H1 (cell line): ENCODE data around the gene FAM210A. TPM values are rescaled to one million over a fixed set of nuclear protein-coding genes. Genes with fewer than 3 reads are reported as not detected.
"Not testable (repeated sequence)": the region's sequence is repeated elsewhere in the genome, so short reads cannot be mapped to it uniquely, and the experiment has no call there.

Experiments
- CTCF ChIA-PET: fragments of 300-600 bp; sonication (Branson Sonifier 250); formaldehyde crosslinking; loops from one replicate; lab custom pipeline; 2021; ENCODE audit not compliant: partially characterized antibody; lab: Charles Lee
- POLR2A ChIA-PET: fragments of 300-600 bp; sonication (Branson Sonifier 250); formaldehyde crosslinking; loops from one replicate; lab custom pipeline; 2021; ENCODE audit warnings: inconsistent platforms; ENCODE audit not compliant: partially characterized antibody; lab: Charles Lee
- DNase-seq, 2 experiments: peaks; one replicate each; pipeline versions ENCODE4 v3.0.0 to v3.0.0-alpha.2; 2010 to 2022; ENCODE audit warnings: low spot score in 2 of 2, low read depth in 1 of 2, mixed read lengths in 1 of 2
- FAIRE-seq: peaks from 2 replicates; lab custom pipeline; 2011; peaks lifted over from hg19 to GRCh38; lab: Jason Lieb, UNC
- H2AFZ ChIP-seq: 2 replicates; pipeline ENCODE4 v1.8.1; 2012; ENCODE audit warnings: low read length, inconsistent platforms
- H2AK5ac ChIP-seq: 2 replicates; pipeline ENCODE4 v1.6.1; 2013; ENCODE audit warnings: low read depth, low read length
- H2BK120ac ChIP-seq: replicated peaks from 2 replicates; pipeline ENCODE3; 2013; ENCODE audit warnings: low read depth, low read length, inconsistent platforms
- H2BK12ac ChIP-seq: 2 replicates; pipeline ENCODE4 v1.6.1; 2013; ENCODE audit warnings: low read depth, low read length
- H2BK15ac ChIP-seq: 2 replicates; pipeline ENCODE4 v1.6.1; 2013; ENCODE audit warnings: low read length
- H2BK20ac ChIP-seq: 2 replicates; pipeline ENCODE4 v1.6.1; 2013; ENCODE audit warnings: low read length
- H2BK5ac ChIP-seq: 2 replicates; pipeline ENCODE4 v1.6.1; 2013; ENCODE audit warnings: low read depth, low read length
- H3K14ac ChIP-seq: 2 replicates; pipeline ENCODE4 v1.6.1; 2013; ENCODE audit warnings: inconsistent platforms; ENCODE audit not compliant: insufficient read length
- H3K18ac ChIP-seq: 2 replicates; pipeline ENCODE4 v1.6.1; 2013; ENCODE audit warnings: low read length; ENCODE audit errors: extremely low read depth
- H3K23ac ChIP-seq: 2 replicates; pipeline ENCODE4 v1.6.1; 2013; ENCODE audit warnings: inconsistent platforms; ENCODE audit not compliant: insufficient read length
- H3K23me2 ChIP-seq: 2 replicates; pipeline ENCODE4 v1.6.1; 2013; ENCODE audit warnings: low read depth, low read length
- H3K27ac ChIP-seq: 2 replicates; pipeline ENCODE4 v1.6.1; 2011; ENCODE audit warnings: low read depth, low read length, inconsistent platforms
- H3K27me3 ChIP-seq, 4 experiments: replicated peaks in 1 of 4; 1 replicate in 1 of 4; 2 replicates in 3 of 4; pipeline versions ENCODE4 v1.6.1 to v1.8.1; 2011 to 2013; ENCODE audit warnings: low read length in 3 of 4, mild to moderate bottlenecking in 3 of 4, inconsistent platforms in 2 of 4, mixed read lengths in 2 of 4, moderate library complexity in 1 of 4; ENCODE audit not compliant: control insufficient read depth in 3 of 4, insufficient read depth in 3 of 4; ENCODE audit errors: extremely low read depth in 1 of 4
- H3K36me3 ChIP-seq, 4 experiments: 2 replicates each; pipeline versions ENCODE4 v1.6.1 to v1.8.1; 2011 to 2013; ENCODE audit warnings: mild to moderate bottlenecking in 4 of 4, low read length in 3 of 4, moderate library complexity in 2 of 4, control low read depth in 1 of 4, inconsistent platforms in 1 of 4; ENCODE audit not compliant: insufficient read depth in 4 of 4, control insufficient read depth in 2 of 4
- H3K4ac ChIP-seq: replicated peaks from 2 replicates; pipeline ENCODE3; 2013; ENCODE audit warnings: low read length, low read depth, mixed read lengths, inconsistent platforms; ENCODE audit not compliant: insufficient read length
- H3K4me1 ChIP-seq, 4 experiments: replicated peaks in 1 of 4; 1 replicate in 1 of 4; 2 replicates in 3 of 4; pipeline versions ENCODE4 v1.6.1 to v1.8.1; 2011 to 2013; ENCODE audit warnings: low read length in 3 of 4, inconsistent platforms in 2 of 4, mixed read lengths in 1 of 4; ENCODE audit not compliant: insufficient read depth in 4 of 4, control insufficient read depth in 3 of 4
- H3K4me2 ChIP-seq, 2 experiments: 2 replicates each; pipeline versions ENCODE4 v1.6.1 to v1.8.1; 2011 to 2013; ENCODE audit warnings: low read depth in 2 of 2, low read length in 2 of 2, control low read depth in 1 of 2, inconsistent platforms in 1 of 2, mild to moderate bottlenecking in 1 of 2; ENCODE audit not compliant: insufficient read depth in 1 of 2
- H3K4me3 ChIP-seq, 4 experiments: fragments of 200-600, 300-600 bp in 1 of 4; sonication (generic), shearing (Covaris generic), sonication (Bioruptor Twin) in 1 of 4; 2 replicates each; pipeline versions ENCODE4 v1.5.1 to v1.8.1; 2011 to 2016; ENCODE audit warnings: low read length in 4 of 4, low read depth in 3 of 4, control low read depth in 2 of 4, inconsistent platforms in 2 of 4, mild to moderate bottlenecking in 2 of 4, mixed read lengths in 1 of 4, moderate library complexity in 1 of 4; ENCODE audit not compliant: insufficient read depth in 2 of 4; ENCODE audit errors: extremely low read depth in 1 of 4
- H3K56ac ChIP-seq: replicated peaks from 2 replicates; pipeline ENCODE3; 2013; ENCODE audit warnings: low read depth, mild to moderate bottlenecking, mixed read lengths, low read length, inconsistent platforms; ENCODE audit not compliant: insufficient read length
- H3K79me1 ChIP-seq: 2 replicates; pipeline ENCODE4 v1.6.1; 2013; ENCODE audit warnings: low read depth, low read length, control low read depth
- H3K79me2 ChIP-seq, 2 experiments: 2 replicates each; pipeline versions ENCODE4 v1.6.1 to v1.8.1; 2012 to 2013; ENCODE audit warnings: low read length in 2 of 2, mild to moderate bottlenecking in 2 of 2, inconsistent platforms in 1 of 2; ENCODE audit not compliant: insufficient read depth in 2 of 2, control insufficient read depth in 1 of 2
- H3K9ac ChIP-seq, 4 experiments: replicated peaks in 1 of 4; 1 replicate in 1 of 4; 2 replicates in 3 of 4; pipeline versions ENCODE4 v1.6.1 to v1.8.1; 2011 to 2013; ENCODE audit warnings: low read depth in 3 of 4, low read length in 3 of 4, control low read depth in 2 of 4, mild to moderate bottlenecking in 2 of 4, moderate library complexity in 2 of 4, inconsistent platforms in 1 of 4; ENCODE audit errors: extremely low read depth in 1 of 4
- H3K9me3 ChIP-seq, 2 experiments: 2 replicates each; pipeline versions ENCODE4 v1.6.1 to v1.8.1; 2012 to 2013; ENCODE audit warnings: mild to moderate bottlenecking in 2 of 2, moderate library complexity in 2 of 2, control low read depth in 1 of 2, inconsistent platforms in 1 of 2, low read depth in 1 of 2, low read length in 1 of 2, mixed read lengths in 1 of 2; ENCODE audit not compliant: insufficient read depth in 2 of 2
- H4K20me1 ChIP-seq, 2 experiments: replicated peaks in 1 of 2; 2 replicates each; pipeline versions ENCODE3 to v1.8.1; 2011 to 2013; ENCODE audit warnings: inconsistent platforms in 2 of 2, low read length in 2 of 2, mild to moderate bottlenecking in 1 of 2; ENCODE audit not compliant: insufficient read depth in 2 of 2, control insufficient read depth in 1 of 2
- H4K5ac ChIP-seq: 2 replicates; pipeline ENCODE4 v1.6.1; 2013; ENCODE audit warnings: low read length, low read depth, mixed read lengths, inconsistent platforms; ENCODE audit not compliant: insufficient read length
- H4K8ac ChIP-seq: 2 replicates; pipeline ENCODE4 v1.8.0; 2013; ENCODE audit warnings: mild to moderate bottlenecking, moderate library complexity, low read length, inconsistent platforms; ENCODE audit not compliant: insufficient read depth; ENCODE audit errors: extremely low read depth
- H4K91ac ChIP-seq: replicated peaks from 2 replicates; pipeline ENCODE3; 2013; ENCODE audit warnings: low read length, mixed read lengths, inconsistent platforms; ENCODE audit not compliant: insufficient read length
- WGBS, 2 experiments: shearing (Covaris generic) in 1 of 2; methylation state at CpG; one replicate each; pipeline versions ENCODE4 v1.1.6 to v1.1.7; 2013 to 2015; ENCODE audit warnings: low lambda C conversion rate in 2 of 2, mixed read lengths in 2 of 2, inconsistent platforms in 1 of 2, low coverage in 1 of 2, missing lambda C conversion rate in 1 of 2; ENCODE audit not compliant: insufficient replicate concordance in 2 of 2, insufficient coverage in 1 of 2, insufficient read length in 1 of 2; ENCODE audit errors: extremely low coverage in 1 of 2, missing lambda C conversion rate in 1 of 2; 5-methylcytosine and 5-hydroxymethylcytosine counted together
- polyA plus RNA-seq, 7 experiments: library from polyadenylated mRNA; depleted of rRNA in 3 of 7; stranded (reverse) in 5 of 7; unstranded in 2 of 7; fragments of >200 nt in 5 of 7; fragments of 200-250 nt in 2 of 7; gene quantifications; 1 replicate in 5 of 7; 2 replicates in 1 of 7; 4 replicates in 1 of 7; pipeline versions ENCODE4 v1.2.1 to v1.2.3, GENCODE V29; 2011 to 2013; ENCODE audit warnings: missing spikeins in 2 of 7, mixed read lengths in 2 of 7
- total RNA-seq: library from RNA; stranded (reverse); fragmentation: NEBNext Ultra II Directional; extraction: Animal tissue kit (Norgen Biotek cat#: 25700); gene quantifications from 2 replicates; pipeline ENCODE4 v1.2.1, GENCODE V29; 2021

FAM210A gene
- total and polyA plus RNA-seq, 2 of the 8 experiments (the other 6 are each of a cell fraction or from before 2014, with no cell fraction given) = 8.2 to 25.4 TPM

- H3K18ac ChIP-seq, H3K23me2 ChIP-seq, H3K56ac ChIP-seq, H4K8ac ChIP-seq, FAIRE-seq, H3K4me1 ChIP-seq, H2AFZ ChIP-seq, H3K9ac ChIP-seq, H4K20me1 ChIP-seq, H2BK20ac ChIP-seq, DNase-seq, H3K4me3 ChIP-seq, H2BK15ac ChIP-seq, H3K27me3 ChIP-seq, H2AK5ac ChIP-seq, H3K79me2 ChIP-seq, H3K4ac ChIP-seq, H2BK12ac ChIP-seq, H3K4me2 ChIP-seq, CTCF ChIA-PET, H3K14ac ChIP-seq, H4K91ac ChIP-seq, H3K36me3 ChIP-seq, H3K27ac ChIP-seq, H2BK120ac ChIP-seq, H4K5ac ChIP-seq, H3K23ac ChIP-seq, H2BK5ac ChIP-seq, POLR2A ChIA-PET, H3K79me1 ChIP-seq: not testable (repeated sequence)
- H3K9me3 ChIP-seq = peaks cover 12 to 13% of the 10 kb centered on the region in 2 experiments
- 95% methylated on average over 13 of the region's 13 CpGs; no CpG with 5 or more reads in 1 of the 2 experiments for WGBS, 2 experiments
These were observed 49.0 kb downstream of the FAM210A start for GRCh38 chr18:13677350-13677749.
